ENCODE results near the gene WDPCP.
"Not testable (repeated sequence)": the region's sequence is repeated elsewhere in the genome, so short reads cannot be mapped to it uniquely, and the experiment has no call there.

Gene WDPCP, protein sequence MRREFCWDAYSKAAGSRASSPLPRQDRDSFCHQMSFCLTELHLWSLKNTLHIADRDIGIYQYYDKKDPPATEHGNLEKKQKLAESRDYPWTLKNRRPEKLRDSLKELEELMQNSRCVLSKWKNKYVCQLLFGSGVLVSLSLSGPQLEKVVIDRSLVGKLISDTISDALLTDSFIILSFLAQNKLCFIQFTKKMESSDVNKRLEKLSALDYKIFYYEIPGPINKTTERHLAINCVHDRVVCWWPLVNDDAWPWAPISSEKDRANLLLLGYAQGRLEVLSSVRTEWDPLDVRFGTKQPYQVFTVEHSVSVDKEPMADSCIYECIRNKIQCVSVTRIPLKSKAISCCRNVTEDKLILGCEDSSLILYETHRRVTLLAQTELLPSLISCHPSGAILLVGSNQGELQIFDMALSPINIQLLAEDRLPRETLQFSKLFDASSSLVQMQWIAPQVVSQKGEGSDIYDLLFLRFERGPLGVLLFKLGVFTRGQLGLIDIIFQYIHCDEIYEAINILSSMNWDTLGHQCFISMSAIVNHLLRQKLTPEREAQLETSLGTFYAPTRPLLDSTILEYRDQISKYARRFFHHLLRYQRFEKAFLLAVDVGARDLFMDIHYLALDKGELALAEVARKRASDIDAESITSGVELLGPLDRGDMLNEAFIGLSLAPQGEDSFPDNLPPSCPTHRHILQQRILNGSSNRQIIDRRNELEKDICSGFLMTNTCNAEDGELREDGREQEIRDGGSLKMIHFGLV

DNA sequence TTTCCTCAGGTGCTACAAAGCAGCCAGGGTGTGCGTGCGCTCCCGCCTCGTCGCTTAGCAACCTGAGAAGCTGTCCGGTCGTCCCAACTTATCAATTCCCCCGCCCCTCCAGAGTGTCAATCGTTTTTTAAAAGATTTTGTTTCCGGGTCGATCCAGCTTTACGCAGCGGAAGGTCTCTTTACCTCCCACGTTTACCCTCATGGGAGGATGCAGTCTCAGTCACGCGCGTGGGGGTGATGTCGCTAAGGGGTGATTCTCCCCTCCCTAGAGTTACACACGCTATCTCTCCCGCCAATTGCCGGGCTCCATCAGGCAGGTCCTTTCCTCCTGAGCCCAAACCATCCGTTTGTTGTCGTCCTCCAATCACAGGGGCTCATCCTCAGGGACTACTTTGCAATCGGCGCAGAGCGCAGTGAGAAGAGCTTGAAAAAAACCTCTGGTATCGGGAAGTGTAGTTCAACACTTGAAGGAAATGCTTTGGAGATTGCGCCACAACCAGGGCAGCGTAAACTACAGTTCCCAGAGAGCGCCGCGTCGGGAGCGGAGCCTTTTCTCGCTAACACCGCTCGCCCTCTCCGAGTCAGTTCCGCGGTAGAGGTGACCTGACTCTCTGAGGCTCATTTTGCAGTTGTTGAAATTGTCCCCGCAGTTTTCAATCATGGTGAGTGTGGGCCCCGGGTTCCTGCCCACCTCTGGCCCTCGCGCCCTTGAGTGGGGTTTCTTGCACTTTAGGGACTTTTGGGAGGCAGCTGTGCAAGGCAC lies at the start of gene WDPCP, which contains the start of gene MDH1:
Gene WDPCP (minus strand): TSS at position 93 of the 763 bp plus-strand sequence. CDS start 206 bp downstream, outside the sequence.
Gene MDH1 (plus strand): TSS at position 579 of the 763 bp plus-strand sequence. CDS start 81 bp downstream, at position 660.
- DNase-seq (ENCODE audit: low read depth, low spot score) = peak; percentile 100

GRCh38 chr2:63632382-63632781 lies 44.1 kb upstream of the WDPCP start:
- DNase-seq (ENCODE audit: low read depth, low spot score) = no peak

DNA sequence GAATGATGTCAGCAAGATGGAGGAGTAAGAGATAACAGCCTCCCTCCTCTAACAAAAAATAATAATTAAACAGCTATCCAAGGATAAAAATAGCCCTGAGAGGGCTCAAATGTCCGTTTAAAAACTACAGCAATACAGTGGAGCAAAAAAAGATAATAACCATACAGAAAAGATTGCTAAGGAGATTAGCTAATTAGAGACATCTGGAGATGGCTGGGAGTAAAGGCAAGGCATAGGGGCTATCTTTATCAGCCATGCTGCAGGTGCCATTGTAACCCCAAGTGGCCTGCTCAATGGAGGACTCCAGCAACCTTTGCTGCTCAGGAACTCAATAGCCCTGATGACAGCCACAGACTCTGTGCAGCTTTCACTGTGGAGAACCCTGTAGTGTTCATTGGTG lies 43.2 kb upstream of the WDPCP start:
- no peak for DNase-seq (ENCODE audit: low read depth, low spot score)

GRCh38 chr2:63628403-63628942 lies 40.2 kb upstream of the WDPCP start:
- no peak for DNase-seq (ENCODE audit: low read depth, low spot score)

GRCh38 chr2:63627866-63628265 lies 39.6 kb upstream of the WDPCP start:
- DNase-seq (ENCODE audit: low read depth, low spot score) = no peak

GRCh38 chr2:63623763-63624162 lies 35.5 kb upstream of the WDPCP start:
- DNase-seq (ENCODE audit: low read depth, low spot score) = not testable (repeated sequence)

DNA sequence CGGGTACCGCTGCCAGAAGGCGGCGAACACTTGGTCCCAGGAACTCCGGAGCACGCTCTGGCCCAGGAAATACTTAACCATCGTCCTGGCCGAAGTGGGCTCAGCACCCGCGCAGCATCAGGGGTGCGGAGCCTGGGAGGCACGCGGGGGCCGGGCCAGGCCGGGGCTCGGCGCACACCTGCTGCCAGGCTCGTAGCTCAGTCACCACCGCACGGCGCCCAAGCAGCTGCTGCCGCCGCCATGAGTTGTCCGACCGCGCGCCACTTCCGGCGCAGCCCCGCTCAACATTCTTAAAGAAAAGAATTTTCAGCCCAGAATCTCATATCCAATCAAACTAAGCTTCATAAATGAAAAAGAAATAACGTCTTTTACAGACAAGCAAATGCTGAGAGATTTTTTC lies 34.5 kb upstream of the WDPCP start:
- DNase-seq (ENCODE audit: low read depth, low spot score) = no peak

- no peak for DNase-seq (ENCODE audit: low read depth, low spot score)
These were observed 31.1 kb upstream of the WDPCP start for GRCh38 chr2:63619328-63619727.

DNA sequence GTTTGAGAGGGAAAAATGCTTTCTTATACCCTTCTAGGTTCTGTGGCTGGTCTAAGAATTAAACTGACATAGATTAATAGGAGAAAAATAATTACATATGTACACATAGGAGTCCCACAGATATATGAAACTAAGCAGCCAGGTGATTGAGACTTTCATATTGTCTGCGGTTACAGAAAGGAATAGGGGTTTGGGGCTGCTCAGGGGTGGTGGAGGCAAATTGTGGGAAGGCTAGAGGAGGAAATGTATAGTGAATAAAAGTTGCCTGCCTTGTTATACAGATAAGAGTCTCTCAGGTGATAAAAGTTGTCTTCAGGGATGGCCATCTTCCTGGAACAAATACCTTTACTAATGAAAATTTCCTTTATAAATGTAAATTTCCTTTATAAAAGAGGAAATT lies 29.1 kb upstream of the WDPCP start:
- DNase-seq (ENCODE audit: low read depth, low spot score) = no peak

DNA sequence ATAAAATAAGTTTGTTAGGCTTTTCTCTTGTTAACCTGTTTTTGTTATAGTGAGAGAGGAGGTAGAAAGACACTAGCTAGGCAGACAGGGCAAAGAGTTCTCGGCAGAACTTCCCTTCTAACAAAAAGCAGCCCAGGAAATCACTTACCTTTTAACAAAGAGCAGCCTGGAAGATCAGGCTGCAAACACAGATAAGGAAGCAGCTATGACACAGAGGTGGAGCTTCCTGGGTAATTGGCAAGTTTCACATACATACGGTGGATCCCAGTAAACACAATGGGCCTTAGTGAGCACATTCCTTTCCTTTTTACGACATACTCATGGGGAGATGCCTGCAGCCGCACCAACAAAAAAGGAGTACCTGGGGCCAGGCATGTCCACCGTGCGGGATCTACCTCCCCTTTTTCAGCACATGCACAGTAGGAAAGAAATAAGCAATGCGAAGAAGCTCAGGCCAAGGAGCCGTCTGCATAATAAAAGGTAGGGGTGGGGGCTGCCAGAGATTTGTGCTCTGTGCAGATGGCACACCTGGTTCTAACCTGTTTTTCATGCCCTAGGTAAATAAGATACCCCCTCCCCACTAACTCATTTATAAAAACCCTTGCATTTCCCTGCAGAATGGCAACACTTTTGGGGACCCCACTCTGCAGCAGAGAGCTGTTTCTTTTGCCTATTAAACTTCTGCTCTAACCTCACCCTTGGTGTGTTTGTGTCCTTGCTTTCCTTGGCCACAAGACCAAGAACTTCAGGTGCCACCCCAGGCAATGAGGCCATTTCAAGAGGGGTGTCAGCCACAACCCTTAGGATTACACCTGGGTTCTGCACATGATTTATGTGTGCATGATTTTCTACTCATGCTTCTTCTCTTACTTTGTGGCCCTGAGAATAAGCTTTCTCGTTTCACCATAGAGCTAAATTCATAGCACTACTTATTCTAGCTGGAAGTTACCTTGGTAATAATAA lies 27.0 kb upstream of the WDPCP start:
- DNase-seq (ENCODE audit: low read depth, low spot score) = peak; percentile 90

- peak; percentile 90 for DNase-seq (ENCODE audit: low read depth, low spot score)
These were observed 26.2 kb upstream of the WDPCP start for GRCh38 chr2:63614448-63614968.

DNA sequence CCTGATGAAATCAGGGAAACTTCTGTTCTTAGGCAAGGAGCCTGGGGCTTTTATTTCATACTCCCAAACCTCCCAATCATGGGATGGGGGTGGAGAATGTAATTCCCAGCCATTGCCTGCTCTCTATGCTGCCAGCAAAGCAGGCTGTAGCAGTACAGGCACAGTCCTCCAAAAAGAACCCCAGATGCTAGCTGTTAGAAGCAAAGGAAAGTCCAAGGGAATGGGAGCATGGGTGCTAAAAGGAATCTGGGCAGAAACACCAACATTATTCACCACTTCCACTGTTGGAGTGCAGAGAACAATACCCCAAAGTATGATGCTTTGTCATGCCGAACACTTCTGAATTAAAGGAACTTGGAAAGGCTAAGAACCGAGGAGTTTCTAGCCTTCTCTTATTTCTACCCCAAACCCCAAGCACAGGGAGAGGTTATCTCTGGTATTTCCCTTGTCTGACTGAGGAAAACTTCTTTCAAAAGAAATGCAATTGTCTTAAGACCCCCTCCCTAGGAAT lies 25.2 kb upstream of the WDPCP start:
- no peak for DNase-seq (ENCODE audit: low read depth, low spot score)

DNA sequence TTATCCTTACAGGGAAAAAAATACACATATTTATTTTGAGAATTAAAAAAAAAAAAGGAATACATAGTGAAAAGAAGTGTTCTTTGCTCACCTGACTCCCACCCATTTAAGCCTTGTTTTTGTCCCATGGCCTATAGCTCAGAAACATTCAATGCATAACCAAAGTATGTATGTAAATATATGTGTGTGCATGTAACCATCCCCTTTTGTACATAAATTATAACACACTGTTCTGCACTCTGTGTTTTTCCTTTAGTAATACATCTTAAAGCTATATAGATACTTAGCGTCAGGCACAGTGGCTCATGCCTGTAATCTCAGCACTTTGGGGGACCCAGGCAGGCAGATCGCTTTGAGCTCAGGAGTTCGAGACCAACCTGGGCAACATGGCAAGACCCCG lies 22.2 kb upstream of the WDPCP start:
- no peak for DNase-seq (ENCODE audit: low read depth, low spot score)

- DNase-seq (ENCODE audit: low read depth, low spot score) = not testable (repeated sequence)
These were observed 20.6 kb upstream of the WDPCP start for GRCh38 chr2:63608865-63609264.

- DNase-seq (ENCODE audit: low read depth, low spot score) = no peak
These were observed 16.4 kb upstream of the WDPCP start for GRCh38 chr2:63604666-63605065.

DNA sequence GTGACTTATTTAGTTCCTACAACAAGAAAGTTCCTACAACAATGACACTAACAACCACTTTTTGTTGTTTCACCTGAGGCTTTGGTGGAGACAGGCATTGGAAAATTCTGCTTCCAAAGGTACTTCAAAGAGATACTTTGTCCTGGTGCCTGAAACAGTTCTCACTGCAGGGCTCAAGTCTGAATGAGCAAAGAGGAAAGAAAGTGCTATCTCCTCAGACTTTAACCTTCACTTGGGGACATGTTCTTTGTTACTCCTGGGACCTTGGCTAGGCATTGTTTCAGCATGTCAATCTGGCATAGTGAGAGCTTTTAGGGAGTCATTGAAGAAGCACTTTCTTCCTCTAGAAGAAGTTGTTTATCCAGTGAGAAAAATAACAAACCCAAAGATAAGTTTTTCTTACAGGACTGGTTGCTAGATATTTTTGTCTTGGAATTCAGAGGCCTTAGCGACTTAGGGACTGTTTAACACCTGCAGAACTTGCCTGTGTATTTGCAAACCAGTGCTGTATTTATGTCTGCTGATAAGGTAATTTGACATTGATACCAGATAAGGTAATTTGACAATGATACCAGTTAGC lies 12.7 kb upstream of the WDPCP start:
- DNase-seq (ENCODE audit: low read depth, low spot score) = no peak

DNA sequence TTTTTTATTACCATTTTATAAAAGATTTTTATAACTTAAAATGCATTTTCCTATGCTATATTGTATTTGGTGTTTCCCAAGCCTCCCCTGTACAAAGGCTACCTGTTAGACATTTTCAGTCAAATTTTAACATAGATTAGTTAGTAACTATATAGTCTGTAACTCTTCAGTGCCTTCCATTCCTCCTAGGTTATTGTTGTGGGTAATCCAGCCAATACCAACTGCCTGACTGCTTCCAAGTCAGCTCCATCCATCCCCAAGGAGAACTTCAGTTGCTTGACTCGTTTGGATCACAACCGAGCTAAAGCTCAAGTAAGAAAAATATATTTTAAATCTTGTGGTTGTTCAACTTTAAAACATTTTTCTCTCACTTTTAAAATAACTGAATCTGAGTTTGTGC lies 10.7 kb upstream of the WDPCP start:
- no peak for DNase-seq (ENCODE audit: low read depth, low spot score)

DNA sequence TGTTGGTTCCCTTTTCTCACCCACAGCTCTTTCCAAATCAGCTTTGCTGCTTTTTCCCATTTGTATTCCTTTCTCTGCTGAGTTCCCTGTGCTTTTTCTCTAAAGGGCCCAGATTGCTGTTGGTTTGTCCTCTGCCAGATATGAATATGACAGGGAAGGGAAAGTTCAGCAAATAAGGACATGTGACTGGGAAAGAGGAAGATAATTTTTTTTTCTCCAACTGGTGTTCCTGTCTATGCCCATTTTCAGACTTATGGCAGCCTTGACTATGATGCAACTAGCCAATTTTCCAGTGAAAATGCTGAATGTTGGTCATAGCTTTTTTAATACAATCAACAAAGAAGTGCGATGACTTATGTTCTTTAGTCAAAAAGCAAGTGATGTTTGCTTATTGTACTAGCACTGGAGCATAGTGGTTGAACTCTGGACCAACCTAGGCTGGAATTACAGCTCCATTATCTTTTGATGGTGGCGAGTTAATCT lies 8.2 kb upstream of the WDPCP start:
- no peak for DNase-seq (ENCODE audit: low read depth, low spot score)

- DNase-seq (ENCODE audit: low read depth, low spot score) = no peak
These were observed 6.4 kb upstream of the WDPCP start for GRCh38 chr2:63594660-63595059.

Data from iPS DF 19.7 (cell line).